ENCODE data around the gene SYNJ2.

The SYNJ2 gene

DNA sequence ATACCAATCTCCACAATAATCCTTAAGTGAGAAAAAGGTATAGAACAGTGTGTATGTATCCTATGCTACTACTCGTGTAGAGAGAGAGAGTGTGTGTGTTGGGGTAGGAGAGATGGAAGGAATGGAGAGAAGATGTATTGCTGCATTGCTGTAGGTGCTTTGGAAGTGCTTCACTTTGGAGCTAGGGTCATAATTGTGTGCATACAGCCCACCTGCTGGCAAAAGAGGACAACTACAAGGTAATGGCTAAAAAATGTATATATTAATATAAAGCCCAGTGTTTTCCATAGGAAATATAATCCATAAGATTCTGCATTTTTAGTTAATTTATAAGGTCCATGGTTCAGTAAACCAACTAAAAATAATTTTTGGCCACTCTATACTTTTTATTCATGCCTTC lies 150.3 kb downstream of the SYNJ2 start:
- no peak for DNase-seq (ENCODE audit: low read depth)

DNA sequence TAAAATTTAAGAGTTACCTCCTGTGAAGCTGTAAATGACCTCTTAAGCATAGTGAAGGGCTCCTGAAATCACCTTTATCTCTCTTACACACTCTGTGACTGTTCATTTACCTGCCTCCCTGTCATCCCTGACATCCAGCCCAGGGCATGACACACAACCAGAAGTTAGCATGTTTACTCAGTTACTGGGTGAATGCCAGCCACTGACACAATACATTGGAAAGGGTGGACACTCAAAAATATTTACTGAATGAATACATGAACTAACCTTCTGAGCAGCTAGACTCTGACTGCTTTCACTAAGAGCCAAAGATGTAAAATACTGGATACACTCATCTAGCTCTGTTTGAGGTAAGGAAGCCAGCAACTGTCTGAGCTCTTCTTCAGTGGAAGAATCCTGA lies 161.1 kb downstream of the SYNJ2 start:
- DNase-seq (ENCODE audit: low read depth) = no peak

DNA sequence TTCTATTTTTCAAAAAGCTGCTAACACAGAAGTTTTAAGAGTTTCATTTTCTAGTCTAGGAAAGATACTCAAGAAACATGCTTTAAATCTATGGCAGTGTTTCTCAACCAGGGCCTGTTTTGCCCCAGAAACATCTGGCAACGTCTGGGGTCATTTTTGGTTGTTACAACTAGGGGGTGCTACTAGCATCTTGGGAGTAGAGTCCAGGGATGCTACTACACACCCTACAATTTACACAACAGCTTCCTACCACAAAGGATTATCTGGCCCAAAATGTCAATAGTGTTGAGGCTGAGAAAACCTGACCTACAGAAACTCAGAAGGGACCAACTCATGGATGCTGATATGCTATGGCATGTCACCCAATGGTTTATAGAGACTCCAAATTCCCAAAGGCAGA lies 162.0 kb downstream of the SYNJ2 start:
- no peak for DNase-seq (ENCODE audit: low read depth)

All from stimulated activated CD8-positive, alpha-beta memory T cell treated with anti-CD3 and anti-CD28 coated beads, Interleukin-12 subunit alpha, Interleukin-12 subunit beta, amount 100 ng/mL, for 4 hours (primary cell).